IPS DF 4.7 (cell line): Measurements from ENCODE around the gene APH1A.
"Not testable (repeated sequence)": the region's sequence is repeated elsewhere in the genome, so short reads cannot be mapped to it uniquely, and the experiment has no call there.

Source experiments
- DNase-seq: peaks from one replicate; pipeline ENCODE4 v3.0.0-alpha.2; 2013; ENCODE audit warnings: low spot score; ENCODE audit errors: extremely low read depth

APH1A gene

GRCh38 chr1:150268705-150269403 lies at the start of gene APH1A:
Gene APH1A, minus strand, starts transcription at chr1:150269016. Its CDS starts 206 bp downstream, at chr1:150268810.
- no peak for DNase-seq

- not testable (repeated sequence) for DNase-seq
These were observed 45.9 kb upstream of the APH1A start for GRCh38 chr1:150314691-150315090.

GRCh38 chr1:150311762-150312161 lies 42.9 kb upstream of the APH1A start:
- no peak for DNase-seq

GRCh38 chr1:150309758-150310508 lies 41.1 kb upstream of the APH1A start:
- DNase-seq, result no peak

GRCh38 chr1:150308585-150308984 lies 39.8 kb upstream of the APH1A start:
- not testable (repeated sequence) for DNase-seq

- no peak for DNase-seq
These were observed 34.1 kb upstream of the APH1A start for GRCh38 chr1:150302902-150303301.

GRCh38 chr1:150302338-150302737 lies 33.5 kb upstream of the APH1A start:
- no peak for DNase-seq

GRCh38 chr1:150299716-150300115 lies 30.9 kb upstream of the APH1A start:
- DNase-seq, result no peak

- no peak for DNase-seq
These were observed 26.7 kb upstream of the APH1A start for GRCh38 chr1:150295476-150295875.

GRCh38 chr1:150293433-150294253 lies 24.8 kb upstream of the APH1A start, which contains the start of gene MRPS21:
Gene MRPS21, plus strand, starts transcription at chr1:150293861. Its CDS starts 506 bp downstream, at chr1:150294367.
- peak; percentile 92 for DNase-seq

GRCh38 chr1:150288822-150289221 lies 20.0 kb upstream of the APH1A start:
- DNase-seq, result no peak

GRCh38 chr1:150288382-150288781 lies 19.6 kb upstream of the APH1A start:
- no peak for DNase-seq

GRCh38 chr1:150283260-150283659 lies 14.4 kb upstream of the APH1A start:
- DNase-seq, result no peak

- no peak for DNase-seq
These were observed 13.7 kb upstream of the APH1A start for GRCh38 chr1:150282558-150282958.

GRCh38 chr1:150281758-150282557 lies 13.1 kb upstream of the APH1A start, which contains the start of gene CIART:
Gene CIART, plus strand, starts transcription at chr1:150282554. Its CDS starts 714 bp downstream, at chr1:150283268.
- peak; percentile 98 for DNase-seq

- DNase-seq, result no peak
These were observed 12.5 kb upstream of the APH1A start for GRCh38 chr1:150281221-150281757.

- no peak for DNase-seq
These were observed 11.4 kb upstream of the APH1A start for GRCh38 chr1:150280138-150280707.

GRCh38 chr1:150273311-150273710 lies 4.5 kb upstream of the APH1A start:
- no peak for DNase-seq

- no peak for DNase-seq
These were observed 2.6 kb upstream of the APH1A start for GRCh38 chr1:150271291-150271959.

GRCh38 chr1:150269451-150269850 lies 635 bp upstream of the APH1A start:
- DNase-seq, result no peak
